ENCODE results near the gene IL18. TPM values are rescaled to one million over a fixed set of nuclear protein-coding genes. Genes with fewer than 3 reads are reported as not detected.

The IL18 gene
- total RNA-seq, 1 experiment from 2014 or later = 0.31 TPM

DNA sequence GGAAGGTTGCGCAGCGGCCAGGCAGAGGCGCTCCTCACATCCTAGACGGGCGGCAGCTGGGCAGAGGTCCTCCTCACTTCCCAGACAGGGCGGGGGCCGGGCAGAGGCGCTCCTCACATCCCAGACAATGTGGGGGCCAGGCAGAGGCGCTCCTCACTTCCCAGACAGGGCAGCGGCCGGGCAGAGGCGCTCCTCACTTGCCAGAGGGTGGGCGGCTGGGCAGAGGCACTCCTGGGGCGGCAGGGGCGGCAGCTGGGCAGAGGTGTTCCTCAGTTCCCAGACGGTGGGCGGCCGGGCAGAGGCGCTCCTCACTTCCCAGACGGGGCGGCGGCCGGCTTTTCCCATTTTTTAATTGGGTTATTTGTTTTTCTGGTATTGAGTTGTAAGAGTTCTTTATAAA lies 42.2 kb upstream of the IL18 start:
- no peak overlapping the region for H3K9ac ChIP-seq (ENCODE audit: extremely low read depth, insufficient read length, low read length)
- H4K5ac ChIP-seq (ENCODE audit: insufficient read length, low read depth, low read length) = no peak overlapping the region
- no peak overlapping the region for H3T11ph ChIP-seq (ENCODE audit: low read length)
- H3K56ac ChIP-seq (ENCODE audit: insufficient read length, low read depth, low read length) = no peak overlapping the region
- no peaks in the 10 kb centered on the region for H3K23me2 ChIP-seq (ENCODE audit: insufficient read length, low read depth, low read length, poor library complexity, severe bottlenecking)
- H4K91ac ChIP-seq (ENCODE audit: insufficient read length, low read depth, low read length) = no peak overlapping the region
- Mint-ChIP-seq H3K27me3 (ENCODE audit: low read depth) (peaks cover 12% of the 10 kb centered on the region), H3K9me3 (peaks cover 5% of the 10 kb centered on the region in 2 experiments; a peak in 4 of 5 replicates), H3K27ac (no peak overlapping the region), H3K4me3 (no peak overlapping the region), H3K36me3 (ENCODE audit: insufficient read depth in 1 of 3, low read depth in 3 of 3) (peaks cover 0 to 4% (median 0%) of the 10 kb centered on the region in 3 experiments; a peak in 1 of 7 replicates), H3K4me1 (no peaks in the 10 kb centered on the region)
- no peak for DNase-seq
- H3K14ac ChIP-seq (ENCODE audit: insufficient read depth, low read length) = no peak overlapping the region
- H3K23ac ChIP-seq (ENCODE audit: insufficient read length, low read depth, low read length) = no peak overlapping the region
- no peak overlapping the region for H3K27ac ChIP-seq (ENCODE audit: insufficient read length, low read depth, low read length)
- no peaks in the 10 kb centered on the region for H4K20me1 ChIP-seq (ENCODE audit: control insufficient read depth, insufficient read depth, insufficient read length)
- H4K8ac ChIP-seq (replicated peaks; ENCODE audit: insufficient read length, low read depth, low read length) = no peak overlapping the region
- no peaks in the 10 kb centered on the region for H3K79me1 ChIP-seq (ENCODE audit: insufficient read depth, low read depth, low read length, poor library complexity, severe bottlenecking)
- H2BK15ac ChIP-seq (ENCODE audit: low read depth, low read length) = no peak overlapping the region
- H2AK5ac ChIP-seq (ENCODE audit: insufficient read length, low read length) = no peak overlapping the region
- no peak overlapping the region for H2BK12ac ChIP-seq (ENCODE audit: insufficient read length, low read depth, low read length)
- H3K27me3 ChIP-seq (ENCODE audit: insufficient read depth, low read length) = no peaks in the 10 kb centered on the region
- no peaks in the 10 kb centered on the region for H3K4me1 ChIP-seq (ENCODE audit: insufficient read depth, low read length)
- H3K4me2 ChIP-seq (ENCODE audit: insufficient read depth, insufficient read length, low read length) = no peak overlapping the region
- H2BK120ac ChIP-seq (ENCODE audit: low read depth, low read length, poor library complexity, severe bottlenecking) = no peak overlapping the region
- H2BK5ac ChIP-seq (ENCODE audit: insufficient read length, low read length) = no peak overlapping the region
- no peak overlapping the region for H3K18ac ChIP-seq (ENCODE audit: insufficient read length, low read depth, low read length)
- H3K79me2 ChIP-seq (ENCODE audit: insufficient read depth, low read length) = no peaks in the 10 kb centered on the region
- H3K4ac ChIP-seq (ENCODE audit: low read depth, low read length) = no peak overlapping the region
- no peak overlapping the region for H2AFZ ChIP-seq (ENCODE audit: low read length)
- TF ChIP-seq, protein P1, sequence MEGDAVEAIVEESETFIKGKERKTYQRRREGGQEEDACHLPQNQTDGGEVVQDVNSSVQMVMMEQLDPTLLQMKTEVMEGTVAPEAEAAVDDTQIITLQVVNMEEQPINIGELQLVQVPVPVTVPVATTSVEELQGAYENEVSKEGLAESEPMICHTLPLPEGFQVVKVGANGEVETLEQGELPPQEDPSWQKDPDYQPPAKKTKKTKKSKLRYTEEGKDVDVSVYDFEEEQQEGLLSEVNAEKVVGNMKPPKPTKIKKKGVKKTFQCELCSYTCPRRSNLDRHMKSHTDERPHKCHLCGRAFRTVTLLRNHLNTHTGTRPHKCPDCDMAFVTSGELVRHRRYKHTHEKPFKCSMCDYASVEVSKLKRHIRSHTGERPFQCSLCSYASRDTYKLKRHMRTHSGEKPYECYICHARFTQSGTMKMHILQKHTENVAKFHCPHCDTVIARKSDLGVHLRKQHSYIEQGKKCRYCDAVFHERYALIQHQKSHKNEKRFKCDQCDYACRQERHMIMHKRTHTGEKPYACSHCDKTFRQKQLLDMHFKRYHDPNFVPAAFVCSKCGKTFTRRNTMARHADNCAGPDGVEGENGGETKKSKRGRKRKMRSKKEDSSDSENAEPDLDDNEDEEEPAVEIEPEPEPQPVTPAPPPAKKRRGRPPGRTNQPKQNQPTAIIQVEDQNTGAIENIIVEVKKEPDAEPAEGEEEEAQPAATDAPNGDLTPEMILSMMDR (conservative IDR thresholded peaks at IDR 0.05) = no peak
- H2BK20ac ChIP-seq (ENCODE audit: low read depth, low read length, poor library complexity, severe bottlenecking) = no peak overlapping the region
- H3K9me3 ChIP-seq (ENCODE audit: control insufficient read depth, low read depth, low read length) = no peaks in the 10 kb centered on the region
- WGBS (ENCODE audit: extremely low coverage, insufficient read length, low lambda C conversion rate) = no CpG with 5 or more reads among the region's 23 CpGs

Measured in H9 (cell line).